GM18499 (cell line): Measurements from ENCODE around the gene ENOSF1.

Experiments used
- ATAC-seq: cut with Tn5 transposase; IDR thresholded peaks from one replicate; pipeline ENCODE4 v1.9.1; 2021; ENCODE audit warnings: moderate number of reproducible peaks; ENCODE audit not compliant: insufficient read depth, unreplicated experiment

ENOSF1 gene

DNA sequence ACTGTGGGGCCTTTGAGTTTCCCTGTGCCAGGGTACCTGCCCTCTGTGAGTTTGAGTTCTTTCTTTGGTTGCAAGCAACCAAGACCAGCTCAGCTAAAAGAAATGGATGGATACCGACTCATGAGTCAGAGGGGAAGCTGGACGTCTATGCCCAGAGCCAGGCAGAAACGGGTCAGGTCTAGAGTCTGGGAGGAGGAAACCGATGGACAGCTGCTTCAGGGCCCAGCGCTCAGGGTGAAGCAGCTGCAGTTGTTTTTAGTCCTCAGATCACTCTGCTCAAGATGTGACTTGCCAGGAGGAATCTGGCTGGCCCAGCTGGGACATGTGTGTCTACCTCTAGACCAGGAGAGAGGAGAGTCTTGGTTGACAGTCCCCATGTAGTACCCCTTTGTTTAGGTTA lies 65.1 kb downstream of the ENOSF1 start:
- ATAC-seq = no peak

DNA sequence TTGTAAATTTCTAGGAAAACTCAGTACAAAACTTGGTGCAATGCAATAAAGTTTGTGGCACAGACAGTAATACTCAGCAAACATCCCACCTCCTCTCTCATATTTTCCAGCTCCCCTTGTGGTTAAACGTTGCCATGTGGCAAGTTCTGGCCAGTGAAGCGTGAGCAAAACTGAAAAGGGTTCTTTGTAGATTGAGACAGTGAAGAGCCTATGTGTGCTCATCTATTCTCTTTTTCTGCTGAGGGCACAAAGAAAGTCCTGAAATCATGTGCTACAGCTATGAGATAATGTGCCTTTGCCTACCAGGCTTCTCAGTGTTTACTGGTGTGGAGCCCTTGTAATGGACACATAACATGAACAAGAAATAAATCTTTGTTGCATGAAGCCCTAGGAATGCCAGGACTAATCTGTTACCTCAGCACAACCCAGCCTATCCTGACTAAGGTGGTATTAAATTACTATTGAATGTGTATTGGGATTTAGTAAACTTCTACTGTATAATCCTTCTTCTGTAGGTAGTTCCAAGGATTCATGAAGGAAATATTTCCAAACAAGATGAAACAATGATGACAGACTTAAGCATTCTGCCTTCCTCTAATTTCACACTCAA lies 67.9 kb downstream of the ENOSF1 start:
- ATAC-seq = no peak

DNA sequence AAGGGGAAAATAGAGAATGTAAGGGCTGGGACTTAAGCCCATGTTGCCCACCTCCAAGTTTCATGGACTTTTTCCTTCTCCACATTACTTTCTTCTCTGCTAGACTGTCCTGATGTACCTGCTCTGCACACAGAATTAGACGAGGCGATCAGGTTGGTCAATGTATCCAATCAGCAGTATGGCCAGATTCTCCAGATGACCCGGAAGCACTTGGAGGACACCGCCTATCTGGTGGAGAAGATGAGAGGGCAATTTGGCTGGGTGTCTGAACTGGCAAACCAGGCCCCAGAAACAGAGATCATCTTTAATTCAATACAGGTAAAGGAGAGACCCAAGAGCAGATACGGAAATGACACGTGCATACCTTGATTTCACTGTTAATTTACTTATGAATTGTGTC lies 71.2 kb downstream of the ENOSF1 start:
- no peak for ATAC-seq

DNA sequence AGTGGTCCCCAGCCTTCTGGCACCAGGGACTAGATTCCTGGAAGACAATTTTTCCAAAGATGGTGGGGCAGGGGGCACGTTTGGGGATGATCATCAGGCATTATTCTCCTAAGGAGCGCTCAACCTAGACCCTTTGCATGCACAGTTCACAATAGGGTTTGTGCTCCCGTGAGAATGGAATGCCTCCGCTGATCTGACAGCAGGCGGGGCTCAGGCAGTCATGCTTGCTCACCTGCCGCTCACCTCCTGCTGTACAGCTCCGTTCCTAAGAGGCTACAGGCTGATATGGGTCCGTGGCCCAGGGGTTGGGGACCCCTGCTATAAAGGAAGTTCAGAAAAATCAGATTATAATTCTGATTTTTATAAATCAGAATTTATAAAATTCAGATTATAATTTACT lies 77.3 kb downstream of the ENOSF1 start:
- ATAC-seq = no peak

DNA sequence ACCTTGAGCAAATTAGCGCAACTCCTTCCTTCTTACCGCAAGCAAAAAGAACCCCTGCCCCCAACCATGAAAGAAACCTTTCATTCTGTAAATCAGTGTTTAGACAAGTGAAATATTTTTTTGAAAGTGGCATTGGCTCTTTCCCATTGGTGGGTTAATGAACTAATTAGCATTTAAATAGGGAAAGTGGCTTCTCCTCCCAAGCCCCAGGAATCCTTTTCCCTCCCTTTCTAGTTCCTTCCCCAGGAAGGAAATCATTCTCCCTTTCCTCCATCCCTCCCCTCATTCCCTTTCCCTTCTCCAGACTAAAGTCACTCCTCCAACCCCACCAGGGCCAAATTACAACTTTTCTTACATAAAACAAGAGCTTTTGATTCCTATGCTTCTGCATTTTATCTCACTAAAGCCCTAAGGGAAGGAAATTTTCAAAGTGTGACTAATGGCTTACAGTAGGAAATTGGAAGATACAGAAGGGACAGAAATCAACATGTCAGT lies 77.8 kb downstream of the ENOSF1 start:
- no peak for ATAC-seq

DNA sequence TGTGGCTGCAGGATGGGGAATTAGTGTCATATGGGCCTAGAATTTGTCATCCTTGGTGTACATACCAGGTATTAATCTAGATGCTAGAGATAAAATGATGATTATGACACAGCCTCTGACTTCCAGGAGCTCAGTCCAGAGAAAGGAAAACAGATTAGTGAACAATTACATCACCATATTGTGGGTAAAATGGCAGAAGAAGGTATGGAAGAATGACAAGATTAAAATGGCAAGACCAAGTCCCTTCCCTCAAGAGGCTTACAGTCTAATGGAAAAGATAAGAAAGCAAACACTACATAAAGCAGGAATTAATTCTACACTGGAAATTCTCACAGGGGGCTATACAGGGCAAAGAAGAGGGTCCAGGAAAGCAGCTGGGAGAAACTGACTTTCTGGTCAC lies 80.9 kb downstream of the ENOSF1 start:
- ATAC-seq = no peak

DNA sequence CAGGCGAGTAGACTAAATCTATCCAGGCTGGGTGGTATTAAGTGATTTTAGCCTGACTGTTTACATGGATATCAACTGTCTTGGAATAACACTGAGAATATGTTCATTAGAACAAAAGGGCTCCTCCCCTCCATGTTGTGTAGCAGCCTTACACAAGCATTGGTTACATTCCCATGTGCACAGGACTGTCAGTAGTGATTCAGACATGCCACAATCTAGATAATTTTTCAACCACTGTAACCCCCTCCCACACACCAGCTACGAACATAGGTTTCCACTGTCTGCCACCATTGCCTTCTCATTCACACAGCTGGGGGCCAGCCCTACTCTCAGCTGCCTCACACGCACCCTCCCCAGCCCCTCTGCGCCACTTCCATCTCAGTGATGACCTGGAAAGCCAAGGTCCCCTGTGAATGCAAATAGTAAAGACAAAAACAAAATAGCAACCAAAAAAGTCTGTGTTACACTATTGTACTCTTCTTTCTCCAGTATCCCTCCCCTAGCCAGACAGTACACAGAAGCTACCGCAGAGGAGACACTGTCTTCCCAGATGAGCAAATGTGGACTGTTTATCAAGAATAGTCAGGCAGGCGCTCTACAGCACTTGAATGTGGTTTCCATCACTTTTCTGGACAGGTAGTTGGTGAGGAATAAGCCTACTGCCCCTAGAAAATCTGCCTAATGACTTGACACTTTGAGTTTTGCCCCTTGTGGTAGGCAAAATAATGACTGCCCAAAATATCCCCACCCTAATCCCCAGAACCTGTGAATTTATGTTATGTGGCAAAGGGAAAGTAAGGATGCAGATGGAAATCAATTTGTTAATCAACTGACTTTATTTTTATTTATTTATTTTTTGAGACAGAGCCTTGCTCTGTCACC lies 82.9 kb downstream of the ENOSF1 start:
- no peak for ATAC-seq

DNA sequence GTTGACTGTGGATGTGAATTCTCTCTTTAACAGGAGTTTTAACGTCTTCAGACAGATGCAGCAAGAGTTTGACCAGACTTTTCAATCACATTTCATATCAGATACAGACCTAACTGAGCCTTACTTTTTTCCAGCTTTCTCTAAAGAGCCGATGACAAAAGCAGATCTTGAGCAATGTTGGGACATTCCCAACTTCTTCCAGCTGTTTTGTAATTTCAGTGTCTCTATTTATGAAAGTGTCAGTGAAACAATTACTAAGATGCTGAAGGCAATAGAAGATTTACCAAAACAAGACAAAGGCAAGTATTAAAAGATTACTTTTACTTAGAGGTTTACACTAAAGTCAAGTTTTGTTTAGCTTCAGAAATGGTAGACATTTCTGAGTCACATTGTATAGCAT lies 85.2 kb downstream of the ENOSF1 start:
- no peak for ATAC-seq

DNA sequence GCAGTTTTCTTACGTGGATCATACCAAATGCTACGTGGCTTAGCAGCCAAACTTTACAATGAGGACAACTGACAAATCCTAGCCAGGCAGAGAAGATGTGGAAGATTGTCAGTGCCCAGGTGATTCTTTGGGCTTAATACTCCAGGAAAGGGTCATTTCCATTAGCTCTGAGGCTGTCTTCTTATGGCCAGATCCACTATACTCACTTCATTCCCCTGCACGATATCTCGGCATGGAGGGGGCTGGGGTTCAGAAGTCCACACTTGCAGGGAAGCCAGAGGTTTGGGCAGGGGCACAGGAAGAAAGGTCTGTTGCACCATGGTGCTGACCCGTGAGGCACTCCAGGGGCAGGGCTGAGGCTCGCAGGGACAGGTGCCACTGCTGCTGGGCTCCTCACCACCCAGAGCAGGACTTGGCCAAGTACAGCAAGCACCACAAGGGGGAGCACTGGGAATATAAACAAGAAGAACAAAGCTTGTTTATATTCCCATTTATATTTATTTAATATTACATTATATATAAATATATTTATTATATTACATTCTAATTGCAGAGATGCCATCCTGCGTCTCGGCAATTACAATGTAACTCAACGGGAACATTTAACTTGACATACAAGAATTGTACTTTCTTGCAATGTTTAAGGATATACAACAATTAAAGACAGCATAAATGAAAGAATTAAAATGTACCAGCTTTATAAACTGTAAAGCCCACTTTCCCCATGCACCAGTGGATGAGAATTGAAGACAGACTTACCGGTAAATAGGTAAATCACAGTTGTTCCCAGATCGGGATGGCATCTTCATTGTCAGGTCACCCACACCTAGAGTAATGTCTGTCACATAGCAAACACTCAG lies 88.4 kb downstream of the ENOSF1 start:
- ATAC-seq = no peak

DNA sequence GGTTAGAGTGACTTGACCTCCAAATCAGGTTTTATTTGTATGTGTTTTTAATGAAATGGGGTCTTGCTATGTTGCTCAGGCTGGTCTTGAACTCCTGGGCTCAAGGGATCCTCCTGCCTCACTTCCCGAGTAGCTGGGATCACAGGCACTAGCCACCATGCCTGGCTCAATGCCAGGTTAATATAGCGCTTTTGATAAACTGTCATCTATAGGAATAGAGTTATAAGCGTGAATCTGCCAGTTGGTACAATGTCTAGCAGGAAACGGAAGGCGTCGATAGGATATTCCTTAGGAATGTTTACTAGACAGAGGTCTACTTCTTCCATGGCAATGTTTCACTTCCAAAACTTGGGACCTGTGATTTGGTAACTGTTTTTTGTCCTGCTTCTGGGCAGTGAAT lies 90.1 kb downstream of the ENOSF1 start:
- ATAC-seq = no peak

DNA sequence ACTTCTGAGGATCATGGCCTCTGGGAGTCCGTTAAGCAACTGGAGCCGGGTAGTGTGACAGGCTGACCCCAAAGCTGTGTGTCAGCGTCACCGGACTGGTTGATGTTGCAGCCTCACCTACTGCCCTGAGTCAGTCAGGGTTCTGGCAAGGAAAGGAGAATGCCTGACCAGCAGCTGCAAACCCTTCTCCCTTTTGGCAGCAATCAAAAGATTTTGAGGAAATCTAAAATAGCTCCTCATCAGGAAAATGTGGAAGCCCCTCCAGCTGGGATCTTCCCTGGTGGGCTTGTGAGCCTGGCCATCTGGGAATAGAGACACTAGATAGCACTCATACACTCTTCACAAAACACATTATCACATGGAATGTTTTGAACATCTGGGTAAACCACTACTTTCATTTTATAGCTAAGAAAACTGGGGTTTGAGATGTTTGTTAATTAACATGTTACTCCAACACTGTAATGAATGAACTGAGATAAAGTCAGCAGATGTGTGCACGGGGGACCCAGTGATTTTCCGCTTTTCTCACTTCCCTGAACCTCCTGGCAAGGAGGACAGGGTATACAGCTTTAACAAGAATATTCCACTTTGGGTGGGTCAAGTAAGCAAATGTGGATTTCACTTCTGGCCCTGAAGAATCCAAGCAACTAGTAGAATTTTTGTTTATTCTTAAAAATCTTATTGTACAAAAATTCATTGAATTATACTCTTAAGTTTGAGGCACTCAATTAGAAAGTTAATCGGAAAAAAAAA lies 91.0 kb downstream of the ENOSF1 start:
- ATAC-seq = no peak
